ENCODE results near the gene KLC1.

Gene KLC1

DNA sequence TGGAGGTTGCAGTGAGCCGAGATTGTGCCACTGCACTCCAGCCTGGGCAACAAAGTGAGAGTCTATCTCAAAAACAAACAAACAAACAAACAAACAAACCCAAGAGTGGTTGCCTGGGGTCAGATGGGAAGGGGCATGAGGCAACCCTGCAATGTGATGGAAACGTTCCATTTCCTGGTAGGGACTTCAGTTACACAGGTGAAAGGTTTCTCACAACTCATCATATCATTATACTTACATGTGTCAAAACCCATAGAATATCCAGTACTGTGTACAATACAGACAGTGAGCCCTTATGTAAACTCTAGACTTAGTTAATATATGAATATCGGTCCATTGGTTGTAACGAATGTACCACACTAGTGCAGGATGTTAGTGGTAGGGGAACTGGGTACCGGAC, 7.2 kb upstream of the KLC1 start:
- Histone ChIP-seq H3K9ac (ENCODE audit: insufficient read length) (no peak overlapping the region), H3K36me3 (ENCODE audit: insufficient read depth, low read length) (no peaks in the 10 kb centered on the region), H3K9me3 (ENCODE audit: low read depth, low read length) (no peaks in the 10 kb centered on the region), H3K27ac (no peak overlapping the region), H3K4me3 (no peak overlapping the region)
- TF ChIP-seq EZH2 (IDR thresholded peaks at IDR 0.05), result no peak
- TF ChIP-seq POLR2AphosphoS5 (IDR thresholded peaks at IDR 0.05; ENCODE audit: borderline replicate concordance, low read depth, low read length), result no peak
- no peak for TF ChIP-seq FOXP2 (optimal IDR thresholded peaks at IDR 0.05; ENCODE audit: control extremely low read depth, extremely low read length, insufficient read depth)
- DNase-seq (ENCODE audit: low read depth, low spot score), result no peak

DNA sequence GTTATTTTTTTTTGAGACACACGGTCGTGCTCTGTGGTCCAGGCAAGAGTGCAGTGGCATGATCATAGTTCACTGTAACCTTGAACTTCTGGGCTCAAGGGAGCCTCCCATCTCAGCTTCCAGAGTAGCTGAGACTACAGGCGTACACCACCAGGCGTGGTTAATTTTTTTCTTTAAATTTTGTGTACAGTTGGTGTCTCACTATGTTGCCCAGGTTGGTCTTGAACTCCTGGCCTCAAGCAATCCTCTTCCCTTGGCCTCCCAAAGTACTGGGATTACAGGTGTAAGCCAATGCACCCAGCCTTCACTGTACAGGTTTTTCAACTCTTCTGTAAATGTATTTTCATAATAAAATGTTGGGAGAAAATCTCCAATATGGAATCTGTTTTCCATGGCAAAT, 5.7 kb upstream of the KLC1 start:
- Histone ChIP-seq H3K27ac (no peak overlapping the region), H3K9ac (ENCODE audit: insufficient read length) (no peak overlapping the region), H3K4me3 (no peak overlapping the region), H3K36me3 (ENCODE audit: insufficient read depth, low read length) (no peaks in the 10 kb centered on the region), H3K9me3 (ENCODE audit: low read depth, low read length) (no peaks in the 10 kb centered on the region)
- TF ChIP-seq EZH2 (IDR thresholded peaks at IDR 0.05) (no peak), POLR2AphosphoS5 (IDR thresholded peaks at IDR 0.05; ENCODE audit: borderline replicate concordance, low read depth, low read length) (no peak), FOXP2 (optimal IDR thresholded peaks at IDR 0.05; ENCODE audit: control extremely low read depth, extremely low read length, insufficient read depth) (no peak)
- DNase-seq (ENCODE audit: low read depth, low spot score), result no peak

DNA sequence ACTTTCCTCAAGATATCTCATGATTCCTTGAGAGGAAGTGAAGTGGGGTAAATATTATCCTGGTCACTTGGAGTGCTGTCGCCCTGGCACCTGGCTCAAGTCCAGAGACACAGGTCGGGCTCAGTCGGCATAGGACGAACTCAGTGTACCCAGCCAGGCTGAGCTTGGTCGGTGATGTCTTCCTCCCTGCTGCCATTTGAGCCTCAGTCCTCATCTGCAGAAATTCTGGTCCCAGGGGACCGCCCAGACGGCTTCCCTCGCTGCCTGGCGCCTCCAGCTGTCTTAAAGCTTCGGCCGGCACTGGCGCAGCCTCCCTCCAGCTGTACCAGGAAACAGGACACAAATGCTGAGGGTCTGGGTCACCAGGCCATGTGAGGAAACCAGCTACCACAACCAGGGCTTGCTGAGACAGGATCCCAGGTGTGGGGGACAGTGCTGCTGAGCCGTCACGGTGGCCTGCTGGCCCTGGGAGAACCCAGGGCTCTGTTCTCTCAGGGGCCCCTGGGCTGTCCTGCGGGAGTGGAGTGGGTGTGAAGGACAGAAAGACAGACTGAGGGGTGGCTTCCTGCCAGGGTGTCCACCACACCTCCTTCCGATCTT, 5.0 kb upstream of the KLC1 start:
- no peak overlapping the region for H3K9ac ChIP-seq (ENCODE audit: insufficient read length)
- H3K9me3 ChIP-seq (ENCODE audit: low read depth, low read length), result no peaks in the 10 kb centered on the region
- no peak for DNase-seq (ENCODE audit: low read depth, low spot score)
- no peak overlapping the region for H3K27ac ChIP-seq
- TF ChIP-seq POLR2AphosphoS5 (IDR thresholded peaks at IDR 0.05; ENCODE audit: borderline replicate concordance, low read depth, low read length) (no peak), EZH2 (IDR thresholded peaks at IDR 0.05) (no peak), FOXP2 (optimal IDR thresholded peaks at IDR 0.05; ENCODE audit: control extremely low read depth, extremely low read length, insufficient read depth) (no peak)
- H3K4me3 ChIP-seq, result no peak overlapping the region
- H3K36me3 ChIP-seq (ENCODE audit: insufficient read depth, low read length), result no peaks in the 10 kb centered on the region

DNA sequence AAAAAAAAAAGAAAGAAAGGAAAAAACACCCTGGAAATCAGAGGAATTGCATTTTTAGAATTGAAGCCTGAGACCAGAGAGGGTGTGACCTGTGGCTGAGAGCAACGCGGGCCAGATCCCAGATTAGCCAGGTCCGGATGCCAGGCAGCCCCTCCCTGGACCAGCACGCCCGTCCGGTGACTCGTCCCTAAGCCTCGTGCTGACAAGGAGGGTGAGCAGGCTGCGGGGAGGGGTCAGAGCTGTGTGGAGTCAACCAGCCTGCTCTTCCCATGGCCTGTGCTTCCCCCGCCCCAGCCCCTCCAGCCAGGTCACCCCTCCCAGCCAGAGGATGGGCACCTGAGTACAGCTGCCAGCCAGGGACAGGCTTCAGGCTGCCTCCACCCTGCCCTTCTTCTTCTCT, 4.2 kb upstream of the KLC1 start:
- TF ChIP-seq POLR2AphosphoS5 (IDR thresholded peaks at IDR 0.05; ENCODE audit: borderline replicate concordance, low read depth, low read length) (no peak), FOXP2 (optimal IDR thresholded peaks at IDR 0.05; ENCODE audit: control extremely low read depth, extremely low read length, insufficient read depth) (no peak), EZH2 (IDR thresholded peaks at IDR 0.05) (no peak)
- DNase-seq (ENCODE audit: low read depth, low spot score), result no peak
- Histone ChIP-seq H3K9ac (ENCODE audit: insufficient read length) (no peak overlapping the region), H3K36me3 (ENCODE audit: insufficient read depth, low read length) (no peaks in the 10 kb centered on the region), H3K9me3 (ENCODE audit: low read depth, low read length) (no peaks in the 10 kb centered on the region), H3K4me3 (peak overlapping the region; percentile 11; the same call in 1 of the 2 replicates), H3K27ac (peak overlapping the region; percentile 30; the same call in 1 of the 2 replicates)

DNA sequence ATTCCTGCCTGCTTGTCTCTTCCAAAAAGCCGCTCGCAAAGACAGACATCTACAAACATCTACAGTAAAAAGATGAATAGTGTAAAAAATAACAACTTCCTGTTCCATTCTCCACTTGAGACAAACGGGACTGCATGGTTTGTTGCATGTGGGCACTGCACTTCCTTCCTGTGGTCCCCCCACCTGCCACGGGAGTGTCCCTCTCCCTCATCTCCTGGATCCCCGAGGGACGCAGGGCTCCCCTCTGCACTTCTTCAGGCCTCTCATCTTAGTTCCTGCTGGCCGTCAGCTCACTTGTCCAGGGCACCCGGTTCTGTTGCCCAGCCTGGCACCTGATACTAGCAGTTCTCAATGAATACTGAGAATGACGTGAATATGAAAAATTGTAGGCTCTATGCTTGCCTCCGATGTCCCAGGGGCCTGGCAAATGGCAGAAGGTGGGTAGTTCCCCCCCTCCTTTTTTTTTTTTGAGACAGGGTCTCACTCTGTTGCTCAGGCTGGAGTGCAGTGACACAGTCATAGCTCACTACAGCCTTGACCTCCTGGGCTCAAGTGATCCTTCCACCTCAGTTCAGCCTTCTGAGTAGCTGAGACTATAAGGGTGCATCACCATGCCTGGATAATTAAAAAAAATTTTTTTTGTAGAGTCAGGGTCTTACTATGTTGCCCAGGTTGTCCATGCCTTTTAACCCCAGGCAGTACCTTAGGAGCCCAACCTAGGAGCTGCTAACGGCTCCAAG, 3.5 kb upstream of the KLC1 start:
- H3K9ac ChIP-seq (ENCODE audit: insufficient read length), result no peak overlapping the region
- peak overlapping the region; percentile 30; the same call in 1 of the 2 replicates for H3K27ac ChIP-seq
- no peaks in the 10 kb centered on the region for H3K9me3 ChIP-seq (ENCODE audit: low read depth, low read length)
- no peak for TF ChIP-seq EZH2 (IDR thresholded peaks at IDR 0.05)
- TF ChIP-seq POLR2AphosphoS5 (IDR thresholded peaks at IDR 0.05; ENCODE audit: borderline replicate concordance, low read depth, low read length), result no peak
- no peak for TF ChIP-seq FOXP2 (optimal IDR thresholded peaks at IDR 0.05; ENCODE audit: control extremely low read depth, extremely low read length, insufficient read depth)
- no peaks in the 10 kb centered on the region for H3K36me3 ChIP-seq (ENCODE audit: insufficient read depth, low read length)
- H3K4me3 ChIP-seq, result peak overlapping the region; percentile 11; the same call in 1 of the 2 replicates
- no peak for DNase-seq (ENCODE audit: low read depth, low spot score)

DNA sequence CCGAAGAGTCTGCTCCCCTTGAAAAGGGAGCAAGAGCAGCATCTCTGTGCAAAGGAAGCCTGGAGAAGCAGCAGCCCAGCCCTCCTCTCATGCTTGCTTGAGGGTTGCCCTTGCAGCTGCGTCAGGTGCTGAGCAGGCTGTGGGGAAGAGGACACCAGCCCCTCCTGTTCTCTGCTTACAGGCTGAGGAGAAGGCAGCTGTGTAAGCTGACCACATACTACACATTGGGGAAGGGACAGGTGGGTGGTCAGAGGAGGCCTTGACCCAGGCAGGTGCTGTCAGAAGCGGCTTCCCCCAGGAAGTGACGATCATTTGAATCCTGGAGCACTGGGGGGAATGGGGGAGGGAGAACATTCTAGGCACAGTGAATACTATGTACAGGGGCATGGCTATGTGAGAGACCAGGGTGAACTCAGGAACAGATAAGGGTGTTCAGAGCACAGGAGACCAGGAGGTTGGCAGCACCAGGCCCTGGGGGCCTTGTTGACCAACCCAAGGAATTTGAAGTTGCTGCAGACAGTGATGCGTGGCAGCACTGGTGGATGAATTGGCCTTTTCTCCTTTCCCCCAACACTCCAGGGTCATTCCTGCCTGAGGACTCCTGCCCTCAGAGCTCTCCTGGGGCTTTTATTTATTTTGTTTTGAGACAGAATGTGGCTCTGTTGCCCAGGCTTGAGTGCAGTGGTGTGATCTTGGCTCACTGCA, 2.7 kb upstream of the KLC1 start:
- Histone ChIP-seq H3K4me3 (no peak overlapping the region), H3K9ac (ENCODE audit: insufficient read length) (no peak overlapping the region), H3K36me3 (ENCODE audit: insufficient read depth, low read length) (no peaks in the 10 kb centered on the region), H3K27ac (no peak overlapping the region), H3K9me3 (ENCODE audit: low read depth, low read length) (no peaks in the 10 kb centered on the region)
- no peak for TF ChIP-seq EZH2 (IDR thresholded peaks at IDR 0.05)
- DNase-seq (ENCODE audit: low read depth, low spot score), result no peak

DNA sequence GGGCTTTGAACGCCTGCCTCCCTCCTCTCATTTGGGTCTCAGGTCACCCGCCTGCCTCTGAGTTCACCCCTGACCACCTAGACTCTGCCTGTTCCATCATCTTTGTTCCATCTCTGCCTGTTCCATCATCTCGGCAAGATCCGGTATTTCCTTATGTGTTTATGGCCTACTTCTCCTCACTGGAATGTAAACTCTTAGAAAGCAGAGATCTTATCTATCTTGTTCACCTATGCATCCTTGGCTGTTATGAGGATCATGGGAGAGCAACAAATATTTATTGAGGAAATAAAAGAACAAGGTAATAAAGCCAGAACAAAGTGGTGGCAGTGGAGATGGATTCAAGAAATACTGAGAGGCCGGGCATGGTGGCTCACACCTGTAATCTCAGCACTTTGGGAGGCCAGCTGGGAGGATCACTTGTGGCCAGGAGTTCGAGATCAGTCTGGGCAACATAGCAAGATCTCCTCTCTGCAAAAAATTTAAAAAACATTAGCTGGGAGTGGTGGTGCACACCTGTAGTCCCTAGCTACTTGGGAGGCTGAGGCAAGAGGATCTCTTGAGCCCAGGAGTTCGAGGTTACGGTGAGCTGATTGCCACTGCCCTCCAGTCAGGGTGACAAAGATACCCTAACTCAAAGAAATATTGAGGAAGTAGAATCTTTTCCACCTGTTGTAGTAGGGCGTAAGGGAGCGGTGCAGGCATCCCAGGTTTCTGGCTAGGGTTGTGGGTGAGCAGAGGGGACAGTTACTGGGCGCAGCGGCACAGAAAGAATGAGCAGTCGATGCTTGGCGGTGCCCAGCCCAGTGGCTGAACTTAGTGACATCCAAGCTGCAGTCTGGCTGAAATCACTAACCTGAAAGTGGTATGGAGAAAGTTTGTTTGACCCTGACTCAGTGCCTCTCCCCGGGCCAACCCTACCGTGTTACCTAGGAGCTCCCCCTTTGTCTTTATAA, 1.7 kb upstream of the KLC1 start:
- no peak for DNase-seq (ENCODE audit: low read depth, low spot score)
- Histone ChIP-seq H3K4me3 (no peak overlapping the region), H3K9me3 (ENCODE audit: low read depth, low read length) (no peaks in the 10 kb centered on the region), H3K27ac (no peak overlapping the region), H3K36me3 (ENCODE audit: insufficient read depth, low read length) (0 out of 2 replicates have a peak, but pooled peaks cover 6% of the 10 kb centered on the region), H3K9ac (ENCODE audit: insufficient read length) (no peak overlapping the region)
- TF ChIP-seq EZH2 (IDR thresholded peaks at IDR 0.05) (no peak), POLR2AphosphoS5 (IDR thresholded peaks at IDR 0.05; ENCODE audit: borderline replicate concordance, low read depth, low read length) (no peak), FOXP2 (optimal IDR thresholded peaks at IDR 0.05; ENCODE audit: control extremely low read depth, extremely low read length, insufficient read depth) (no peak)

Measured in SK-N-MC (cell line).